GM21786 (cell line): ENCODE results near the gene UBXN2A.
A peak's percentile ranks its signal among the peaks of the same experiment; 100 is the strongest.
"Not testable (repeated sequence)": the region's sequence is repeated elsewhere in the genome, so short reads cannot be mapped to it uniquely, and the experiment has no call there.

ENCODE experiments used
- ATAC-seq: cut with Tn5 transposase; IDR thresholded peaks from one replicate; pipeline ENCODE4 v1.9.1; 2021; ENCODE audit not compliant: unreplicated experiment

Gene UBXN2A

DNA sequence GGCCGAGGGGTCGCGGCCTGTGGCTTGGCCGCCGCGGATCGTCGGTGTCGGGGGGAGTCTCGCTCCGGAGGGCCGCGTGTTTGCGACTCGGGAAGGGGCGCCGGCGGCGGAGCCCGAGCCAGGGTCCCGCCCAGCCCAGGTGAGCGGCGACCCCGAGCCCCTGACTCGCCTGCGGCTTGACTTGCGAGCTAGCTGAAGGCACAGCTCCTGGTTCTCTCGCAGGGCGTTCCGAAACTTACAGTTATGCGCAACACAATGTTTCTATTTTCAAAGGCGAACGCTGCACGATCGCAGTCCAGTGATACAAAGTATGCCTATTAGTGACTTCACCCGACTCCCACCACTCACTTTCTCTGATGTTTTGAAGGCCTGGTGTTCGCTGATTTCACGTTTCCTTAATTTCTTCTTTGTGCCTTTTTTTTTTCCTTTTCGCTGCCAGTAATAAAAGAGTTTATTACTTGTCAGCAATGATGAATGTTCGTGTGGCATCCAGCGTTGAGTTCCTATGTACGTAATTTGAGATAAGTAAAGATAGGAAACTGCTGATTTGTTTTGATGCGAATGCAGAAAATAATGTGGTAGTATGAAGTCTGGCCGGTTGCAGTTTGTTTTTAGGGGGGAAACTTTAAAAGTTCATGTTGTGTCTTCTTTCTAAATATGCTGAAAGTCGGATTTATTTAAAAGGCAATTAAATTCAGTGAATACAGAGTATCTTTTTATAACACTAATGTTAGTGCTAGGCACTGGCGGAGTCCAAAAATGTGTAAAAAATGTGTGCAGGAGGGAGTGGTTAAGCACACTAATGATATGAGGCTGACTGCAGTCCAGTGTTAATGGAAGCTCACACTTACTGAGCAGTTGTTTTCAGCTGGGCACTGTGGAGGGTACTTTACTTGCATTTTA, 706 bp downstream of the UBXN2A start:
- peak; percentile 66 for ATAC-seq

DNA sequence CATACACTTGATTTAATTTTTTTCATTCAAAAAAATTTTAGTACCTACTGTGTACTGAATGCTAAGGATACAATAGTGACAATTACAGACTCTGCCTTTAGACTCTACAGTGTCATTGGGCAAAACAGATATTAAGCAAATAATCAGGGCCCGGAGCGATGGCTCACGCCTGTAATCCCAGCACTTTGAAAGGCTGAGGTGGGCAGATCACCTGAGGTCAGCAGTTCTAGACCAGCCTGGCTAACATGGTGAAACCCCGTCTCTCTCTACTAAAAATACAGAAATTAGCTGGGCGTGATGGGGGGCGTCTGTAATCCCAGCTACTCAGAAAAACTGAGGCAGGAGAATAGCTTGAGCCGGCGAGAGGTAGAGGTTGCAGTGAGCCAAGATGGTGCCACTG, 1.4 kb downstream of the UBXN2A start:
- no peak for ATAC-seq

DNA sequence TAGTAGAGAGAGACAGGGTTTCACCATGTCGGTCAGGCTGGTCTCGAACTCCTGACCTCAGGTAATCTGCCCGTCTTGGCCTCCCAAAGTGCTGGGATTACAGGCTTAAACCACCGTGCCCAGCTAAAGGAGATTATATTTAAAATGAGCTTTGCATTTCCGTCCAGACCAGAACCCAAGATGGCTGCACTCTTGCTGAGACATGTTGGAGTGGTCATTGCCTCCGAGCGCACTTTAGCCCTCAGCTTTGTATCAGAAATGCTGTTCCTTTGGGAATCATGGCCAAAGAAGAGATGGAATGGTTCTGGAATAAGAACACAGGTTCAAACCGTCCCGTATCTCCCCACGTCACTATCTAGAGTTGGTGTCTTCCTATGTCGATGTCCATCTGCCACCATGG, 3.4 kb downstream of the UBXN2A start:
- no peak for ATAC-seq

DNA sequence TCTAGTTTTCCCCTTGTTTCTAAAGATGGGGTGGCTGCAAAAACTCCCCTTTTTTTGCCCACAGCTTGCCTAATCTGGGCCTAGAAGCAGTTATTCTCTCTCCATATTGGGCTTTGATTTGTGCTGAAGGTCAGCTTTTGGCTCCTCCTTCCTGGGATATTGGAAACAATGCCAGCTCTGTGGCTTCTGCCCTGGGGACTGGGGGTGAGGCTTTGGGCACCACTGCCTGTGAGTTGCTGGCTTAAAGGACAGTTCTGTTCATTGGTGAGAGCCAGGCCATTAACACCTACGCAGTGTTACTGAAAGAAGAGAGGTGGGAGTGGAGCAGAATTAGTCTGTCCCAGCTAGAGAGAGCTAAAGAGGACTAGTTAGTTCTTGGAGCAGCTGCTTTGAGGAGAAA, 4.3 kb downstream of the UBXN2A start:
- no peak for ATAC-seq

DNA sequence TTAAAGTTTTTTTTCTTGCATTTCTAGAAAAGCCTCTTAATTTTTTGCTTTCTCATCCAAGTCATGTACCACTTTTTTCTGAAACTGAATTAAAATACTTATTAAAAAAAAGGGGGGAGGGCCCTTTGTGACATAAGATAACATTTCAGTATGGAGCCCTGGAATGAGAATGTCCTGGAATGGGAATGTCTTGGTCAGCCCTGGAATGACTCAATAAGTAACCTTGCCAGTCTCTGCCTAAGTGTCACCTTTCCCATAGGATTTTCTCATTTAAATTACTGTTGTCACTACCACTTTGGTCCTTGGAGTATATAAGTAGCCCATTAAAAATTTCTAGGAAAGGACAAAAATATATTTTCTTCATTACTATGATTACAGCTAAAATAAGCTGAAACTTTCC, 4.7 kb downstream of the UBXN2A start:
- ATAC-seq: no peak

DNA sequence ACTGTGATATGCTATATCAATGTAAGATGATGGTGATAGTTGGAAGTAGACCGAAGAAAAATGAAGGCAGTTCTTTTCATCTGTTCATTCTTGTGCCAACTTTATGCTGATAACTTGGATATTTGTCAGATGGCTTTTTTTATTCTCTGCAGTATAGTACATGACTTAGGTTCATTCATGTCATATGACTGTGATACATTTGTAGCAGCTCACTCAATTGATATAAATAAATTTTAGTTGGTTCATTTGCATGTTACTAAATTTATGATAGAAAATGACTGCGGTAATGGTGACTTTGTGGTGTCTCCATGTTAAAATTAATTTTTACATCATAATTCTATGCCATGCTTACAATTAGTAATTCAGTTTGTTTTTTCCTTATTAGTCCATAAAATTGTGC, 7.1 kb downstream of the UBXN2A start:
- no peak for ATAC-seq

DNA sequence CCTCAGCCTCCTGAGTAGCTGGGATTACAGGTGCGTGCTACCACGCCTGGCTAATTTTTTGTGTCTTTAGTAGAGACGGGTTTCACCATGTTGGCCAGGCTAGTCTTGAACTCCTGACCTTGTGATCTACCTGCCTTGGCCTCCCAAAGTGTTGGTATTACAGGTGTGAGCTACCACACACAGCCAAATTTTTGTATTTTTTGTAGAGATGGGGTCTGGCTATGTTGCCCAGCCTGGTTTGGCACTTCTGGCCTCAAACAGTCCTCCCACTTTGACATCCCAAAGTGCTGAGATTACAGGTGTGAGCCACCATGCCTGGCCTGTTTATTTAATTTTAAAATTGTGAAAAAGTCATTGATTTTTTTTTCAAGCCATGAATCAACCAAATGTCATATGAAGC, 12.3 kb downstream of the UBXN2A start:
- ATAC-seq: not testable (repeated sequence)

DNA sequence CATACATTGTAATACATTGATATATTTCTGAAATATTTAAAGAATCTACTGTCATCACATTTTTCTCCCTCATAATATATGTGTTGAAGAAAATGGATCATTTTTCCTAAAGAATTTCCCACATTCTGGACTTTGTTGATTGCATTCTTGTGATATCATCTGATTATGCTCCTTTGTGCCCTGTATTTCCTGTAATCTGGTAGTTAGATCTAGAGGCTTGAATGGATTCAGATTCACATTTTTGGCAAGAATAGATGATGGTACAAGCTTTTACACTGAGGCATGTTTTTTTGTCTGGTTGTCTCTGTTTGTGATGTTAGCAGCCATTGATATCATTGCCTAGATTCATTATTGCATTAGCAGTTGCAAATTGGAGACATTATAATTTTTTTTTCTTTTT, 13.4 kb downstream of the UBXN2A start:
- ATAC-seq: no peak

DNA sequence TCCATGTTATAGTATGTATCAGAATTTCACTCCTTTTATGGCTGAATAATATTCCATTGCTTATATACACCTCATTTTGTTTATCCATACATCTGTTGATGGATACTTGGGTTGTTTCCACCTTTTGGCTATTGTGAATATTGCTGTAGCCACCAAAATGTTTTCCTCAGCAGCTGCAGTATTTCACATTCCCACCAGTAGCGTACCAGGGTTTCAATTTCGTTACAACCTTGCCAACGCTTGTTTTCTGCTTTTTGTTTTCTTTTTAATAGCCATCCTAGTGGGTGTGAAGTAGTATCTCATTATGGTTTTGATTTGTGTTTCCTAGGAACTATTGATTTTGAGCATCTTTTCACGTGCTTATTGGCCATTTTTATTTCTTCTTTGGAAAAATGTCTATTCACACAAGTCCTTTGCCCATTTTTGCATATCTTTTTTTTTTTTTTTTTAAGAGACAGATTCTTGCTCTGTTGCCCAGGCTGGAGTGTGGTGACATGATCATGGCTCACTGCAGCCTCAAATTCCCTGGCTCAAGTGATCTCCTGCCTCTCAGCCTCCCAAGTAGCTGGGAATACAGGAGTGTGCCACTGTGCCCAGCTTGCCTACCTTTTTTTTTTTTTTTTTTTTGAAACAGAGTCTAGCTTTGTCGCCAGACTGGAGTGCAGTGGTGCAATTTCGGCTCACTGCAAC, 14.2 kb downstream of the UBXN2A start:
- no peak for ATAC-seq

DNA sequence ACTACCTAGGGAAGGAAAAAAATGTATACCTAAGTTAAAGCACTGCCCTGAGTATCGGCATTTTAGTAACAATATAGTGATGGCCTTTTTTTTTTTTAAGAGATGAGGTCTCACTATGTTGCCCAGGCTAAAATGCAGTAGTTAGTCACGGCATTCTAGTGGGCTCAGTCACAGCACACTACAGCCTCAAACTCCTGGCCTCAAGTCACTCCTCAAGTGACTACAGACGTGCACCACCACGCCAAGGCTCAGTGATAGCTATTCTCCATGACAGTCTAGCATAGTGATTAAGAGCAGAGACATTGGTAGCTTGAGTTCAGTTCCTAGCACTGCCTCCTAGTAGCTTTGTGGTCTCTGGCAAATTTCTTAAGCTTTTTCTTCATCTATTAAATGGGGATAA, 27.6 kb downstream of the UBXN2A start:
- ATAC-seq: no peak

DNA sequence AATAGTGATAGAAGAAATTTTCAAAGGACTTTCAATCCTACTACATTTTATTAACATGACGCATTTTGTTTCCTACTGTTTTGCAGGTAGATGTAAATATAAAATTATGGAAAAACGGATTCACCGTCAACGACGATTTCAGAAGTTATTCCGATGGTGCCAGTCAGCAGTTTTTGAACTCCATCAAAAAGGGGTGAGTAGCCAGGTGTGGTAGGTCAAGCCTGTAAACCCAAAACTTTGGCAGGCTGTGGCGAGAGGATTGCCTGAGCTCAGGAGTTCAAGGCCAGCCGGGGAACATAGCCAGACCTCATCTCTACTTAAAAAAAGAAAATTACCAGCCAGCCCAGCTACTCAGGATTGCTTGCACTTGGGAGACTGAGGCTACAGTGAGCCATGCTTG, 36.6 kb downstream of the UBXN2A start:
- no peak for ATAC-seq

DNA sequence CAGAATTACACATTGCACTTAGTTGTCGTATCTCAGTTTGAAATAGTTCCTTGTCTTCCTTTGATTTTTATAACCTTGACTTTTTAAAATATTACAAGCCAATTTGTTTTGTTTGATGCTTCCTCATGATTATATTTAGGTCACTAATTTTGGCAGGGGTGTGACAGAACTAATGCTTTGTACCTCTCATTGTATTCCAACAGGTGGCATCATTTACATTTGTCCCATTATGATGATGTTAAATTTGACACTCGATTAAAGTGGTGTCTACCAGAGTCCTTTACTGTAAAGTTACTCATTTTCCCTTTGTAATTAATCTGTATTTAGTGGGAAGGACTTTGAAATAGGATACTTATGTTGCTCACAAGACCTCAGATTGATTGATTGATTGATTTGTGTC, 48.1 kb downstream of the UBXN2A start:
- ATAC-seq: no peak

DNA sequence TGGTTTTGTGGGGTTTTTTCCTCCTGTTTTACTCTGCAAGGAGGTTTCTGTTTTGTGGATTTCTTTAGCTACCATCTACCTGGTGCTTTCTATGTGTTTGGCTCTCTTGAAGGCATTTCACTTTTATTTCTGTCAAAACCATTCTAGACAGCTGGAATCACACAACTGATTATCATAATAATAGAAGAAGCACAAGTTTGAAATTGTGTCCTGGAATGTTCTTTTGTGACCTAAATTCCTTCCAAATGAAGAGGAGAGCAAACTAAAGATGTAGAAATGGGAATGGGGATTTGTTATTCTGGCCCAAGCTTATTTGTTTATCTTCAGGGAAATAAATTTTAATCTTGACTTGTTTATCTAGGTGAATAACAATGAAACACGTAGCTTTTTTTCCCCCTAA, 52.7 kb downstream of the UBXN2A start:
- ATAC-seq: no peak

DNA sequence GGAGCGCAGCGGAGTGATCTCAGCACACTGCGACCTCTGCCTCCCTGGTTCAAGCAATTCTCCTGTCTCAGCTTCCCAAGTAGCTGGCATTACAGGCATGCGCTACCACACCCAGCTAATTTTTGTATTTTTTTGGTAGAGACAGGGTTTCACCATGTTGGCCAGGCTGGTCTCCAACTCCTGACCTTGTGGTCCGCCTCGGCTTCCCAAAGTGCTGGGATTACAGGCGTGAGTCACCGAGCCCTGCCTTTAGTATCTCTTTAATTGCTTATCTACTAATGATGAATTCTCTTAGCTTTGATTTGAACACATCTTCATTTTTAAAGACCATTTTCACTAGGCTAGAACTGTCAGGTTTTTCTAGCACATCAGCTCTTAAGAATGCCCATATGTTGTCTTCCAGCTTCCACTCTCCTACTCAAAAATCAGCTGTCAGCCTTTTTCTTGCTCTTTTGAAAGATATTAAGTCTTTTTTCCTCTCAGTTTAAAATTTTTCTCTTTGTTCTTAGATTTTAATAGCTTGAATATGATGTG, 53.5 kb downstream of the UBXN2A start:
- no peak for ATAC-seq

DNA sequence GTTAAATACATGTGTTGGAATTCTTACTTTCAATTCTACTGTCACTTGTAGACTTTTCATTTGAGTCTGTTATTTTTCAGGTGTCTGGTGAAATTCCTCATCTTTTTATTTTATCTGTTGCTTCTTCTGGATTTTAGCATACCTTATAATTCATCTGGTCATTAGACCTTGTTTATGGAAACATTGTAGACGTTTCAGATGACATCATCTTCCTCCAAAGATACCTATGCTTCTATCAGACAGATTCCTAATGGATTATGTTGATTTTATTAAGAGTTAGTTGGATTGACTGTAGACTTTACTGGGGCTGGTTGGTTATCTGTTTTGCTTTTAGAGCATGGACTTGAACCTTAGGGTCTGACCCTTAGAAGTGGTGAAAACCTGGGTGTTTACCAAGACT, 54.3 kb downstream of the UBXN2A start:
- ATAC-seq: no peak

DNA sequence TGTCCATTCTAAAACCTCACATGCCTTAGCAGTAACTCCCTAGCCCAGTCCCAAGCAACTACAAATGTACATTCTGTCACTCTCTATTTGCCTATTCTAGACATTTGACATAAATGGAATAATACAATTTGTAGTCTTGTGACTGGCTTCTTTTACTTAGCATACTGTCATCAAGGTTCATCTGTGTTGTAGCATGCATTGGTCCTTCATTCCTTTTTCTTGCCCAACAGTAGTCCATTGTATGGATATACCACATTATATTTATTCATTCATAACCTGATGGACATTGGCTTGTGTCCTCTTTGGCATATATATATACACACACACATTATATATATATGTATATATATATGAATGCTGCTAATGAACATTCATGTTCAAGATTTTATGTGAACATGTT, 67.4 kb downstream of the UBXN2A start:
- no peak for ATAC-seq

DNA sequence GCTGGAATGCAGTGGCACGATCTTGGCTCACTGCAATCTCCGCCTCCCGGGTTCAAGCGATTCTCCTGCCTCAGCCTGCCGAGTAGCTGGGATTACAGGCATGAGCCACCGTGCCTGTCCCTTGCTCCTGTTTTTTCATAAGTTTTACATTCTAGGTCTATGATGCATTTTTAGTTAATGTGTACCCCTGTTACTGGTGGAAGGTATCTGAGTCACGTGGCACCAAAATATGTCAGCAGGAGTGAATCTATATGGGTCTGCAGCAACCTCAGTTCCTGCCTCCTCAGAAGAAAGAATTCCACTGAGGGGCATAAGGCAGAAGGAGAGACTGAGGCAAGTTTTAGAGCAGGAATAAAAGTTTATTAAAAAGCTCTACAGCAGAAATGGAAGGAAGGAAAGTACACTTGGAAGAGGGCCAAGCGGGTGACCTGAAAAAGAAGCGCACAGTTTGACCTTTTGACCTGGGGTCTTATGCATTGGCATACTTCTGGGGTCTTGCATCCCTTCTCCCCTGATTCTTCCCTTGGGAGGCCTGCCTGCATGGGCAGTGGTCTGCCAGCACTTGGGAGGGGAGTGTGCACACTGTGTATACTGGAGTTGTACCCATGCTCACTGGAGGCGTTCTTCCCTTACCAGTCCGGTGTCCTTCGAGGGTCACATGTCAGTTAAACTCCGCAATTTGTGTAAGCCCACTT, 68.6 kb downstream of the UBXN2A start:
- ATAC-seq: no peak

DNA sequence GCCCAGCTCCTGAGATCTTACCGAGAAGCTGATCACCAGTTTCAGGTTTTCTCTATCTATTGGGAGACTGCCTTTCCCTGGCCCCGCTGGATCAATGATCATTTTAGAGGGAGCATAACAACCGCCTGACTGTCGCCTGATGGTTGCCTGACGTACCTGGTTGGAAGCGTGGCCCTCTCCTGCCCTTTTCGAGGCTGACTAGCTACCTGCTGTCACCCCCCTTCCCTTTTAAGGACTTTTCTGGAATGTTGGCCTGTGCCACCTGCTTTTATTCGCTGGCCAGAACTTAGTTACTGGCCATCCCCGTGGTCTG, 69.1 kb downstream of the UBXN2A start:
- no peak for ATAC-seq

DNA sequence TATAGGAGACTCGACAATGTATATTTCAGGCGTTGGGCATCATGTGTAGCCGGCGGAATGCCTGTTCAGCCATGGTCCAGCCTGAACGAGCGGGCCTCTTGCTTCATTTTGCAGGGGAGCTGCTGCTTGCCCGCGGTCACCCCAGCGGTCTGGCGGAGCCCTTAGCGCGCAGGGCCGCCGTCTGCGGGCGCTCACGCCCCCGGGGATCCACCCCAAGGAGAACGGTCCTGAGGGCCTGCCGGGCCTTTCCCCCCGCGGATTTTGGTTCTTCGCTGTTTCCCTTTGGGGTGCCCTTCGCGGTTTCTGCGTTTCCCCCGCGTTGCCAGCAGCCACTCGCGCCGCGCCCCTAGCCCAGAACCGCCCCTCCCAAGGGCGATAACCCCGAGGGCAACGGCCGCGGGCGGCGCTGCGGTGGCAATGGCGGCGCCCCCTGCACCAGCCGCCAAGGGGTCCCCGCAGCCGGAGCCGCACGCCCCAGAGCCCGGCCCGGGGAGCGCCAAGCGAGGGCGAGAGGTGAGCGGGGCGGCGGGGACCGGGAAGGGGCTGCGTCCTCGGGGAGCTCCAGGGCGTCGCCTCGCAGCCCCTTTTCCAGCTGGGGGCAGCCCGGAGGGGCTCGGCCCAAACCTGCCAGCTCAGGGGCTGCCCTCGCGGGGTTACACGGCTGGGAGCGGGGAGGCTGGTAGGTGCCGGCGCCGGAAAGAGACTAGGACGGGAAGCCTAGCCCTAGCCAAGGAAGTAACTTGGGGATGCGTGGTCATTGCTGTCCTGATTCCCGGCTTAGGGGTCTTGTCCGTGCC, 69.6 kb downstream of the UBXN2A start, which contains the start of gene MFSD2B:
Gene MFSD2B, plus strand, starts transcription at position 406 of the 797 bp plus-strand sequence. Its CDS starts 12 bp downstream, at position 418.
- no peak for ATAC-seq

DNA sequence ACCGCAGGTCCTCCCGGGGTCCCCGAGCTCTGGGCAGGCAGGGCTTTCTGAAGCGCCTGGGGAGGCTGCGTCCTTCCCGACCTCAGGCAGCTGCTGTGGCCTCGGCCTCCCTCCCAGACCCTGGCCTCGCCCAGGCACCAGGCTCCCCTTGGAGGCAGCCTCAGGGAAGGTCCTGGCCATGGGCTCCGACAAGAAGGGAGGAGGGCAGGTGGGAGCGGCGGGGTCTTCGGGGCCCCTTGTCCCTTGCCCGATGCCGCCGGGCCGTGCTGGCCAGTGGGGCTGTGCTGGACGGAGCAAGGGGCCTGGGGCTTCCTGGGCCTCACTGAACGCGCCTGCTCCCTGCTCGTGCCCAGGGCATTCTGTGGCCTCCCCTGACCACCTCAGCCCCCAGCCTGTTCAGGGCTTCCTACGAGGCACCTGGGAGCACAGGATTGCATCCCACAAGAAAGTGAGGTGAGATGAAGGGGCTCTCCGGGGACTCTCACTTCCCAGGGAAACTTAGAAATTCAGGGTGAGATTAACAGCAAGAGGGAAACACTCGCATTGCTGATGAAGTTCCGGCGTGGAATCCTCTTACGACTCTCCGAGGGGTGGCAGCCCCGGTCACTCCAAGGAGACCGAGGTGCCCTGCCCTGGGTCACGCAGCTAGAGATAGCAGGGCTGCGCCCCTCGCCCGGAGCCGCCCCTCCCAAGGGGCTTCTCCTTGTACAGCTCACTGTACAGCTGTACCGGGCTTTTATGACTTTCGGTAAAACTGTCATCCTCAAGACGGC, 70.4 kb downstream of the UBXN2A start:
- ATAC-seq: no peak
